Bladder microvascular endothelial cell (primary cell): ENCODE measurements around the gene EBPL. TPM values are rescaled to one million over a fixed set of nuclear protein-coding genes. Genes with fewer than 3 reads are reported as not detected.

Experiments used
- total RNA-seq: library from RNA; depleted of rRNA; stranded (reverse); fragments of >200 nt; gene quantifications from 2 replicates; pipeline ENCODE4 v1.2.3, GENCODE V29; 2014

Gene EBPL
- total RNA-seq: 38.5 and 55.9 TPM in 2 replicates

DNA sequence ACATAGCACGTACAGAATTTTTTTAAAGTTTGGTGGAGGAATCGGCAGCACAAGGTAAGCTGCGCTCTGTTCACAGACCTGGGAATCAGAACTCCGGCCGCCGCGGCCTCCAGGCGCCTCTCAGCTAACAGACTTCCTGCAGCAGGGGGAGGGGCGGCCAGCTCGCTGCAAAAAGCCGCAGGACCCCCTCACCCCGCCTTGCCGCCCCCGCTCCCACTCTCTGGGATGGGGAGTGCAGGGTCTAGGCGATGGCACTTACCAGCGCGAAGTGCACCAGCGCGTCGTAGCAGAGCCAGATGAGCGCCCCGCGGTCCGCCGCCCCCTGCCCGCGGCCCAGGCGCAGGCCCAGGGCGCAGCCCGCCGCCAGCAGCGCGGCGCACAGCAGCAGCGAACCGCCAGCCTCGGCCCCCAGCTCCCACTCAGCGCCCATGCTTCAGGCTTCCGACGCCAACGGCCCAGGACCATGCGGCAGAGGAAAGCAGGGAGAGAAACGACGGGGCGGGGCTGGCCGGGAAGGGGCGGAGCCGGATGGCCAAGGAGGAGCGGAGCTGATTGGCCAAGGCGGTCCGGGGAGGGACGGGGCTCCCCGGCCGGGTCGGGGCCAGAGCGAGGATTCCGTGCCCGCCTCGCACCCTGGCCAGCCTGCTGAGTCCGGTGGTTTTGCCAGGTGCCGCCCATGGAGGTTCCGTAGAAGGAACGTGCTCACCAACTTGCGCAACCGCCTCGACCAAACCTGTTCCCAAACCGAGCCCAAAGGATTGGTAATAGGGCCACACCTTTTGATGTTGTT is at the start of gene EBPL:
Gene EBPL (minus strand): TSS at position 492 of the 790 bp plus-strand sequence. CDS start 62 bp downstream, at position 430.

GRCh38 chr13:49627831-49628652 is 63.2 kb downstream of the EBPL start, which contains the start of gene ARL11:
TSS of gene ARL11 (plus strand) at chr13:49628507. CDS start at chr13:49630448, 1,941 bp downstream.

Other genes starting within 250 kb of the EBPL start
- 4.7 and 5.8 TPM in 2 replicates for gene CAB39L, start 247.4 kb downstream of the EBPL start, total RNA-seq
- 4.5 and 8.3 TPM in 2 replicates for gene SETDB2, start 247.2 kb downstream of the EBPL start, total RNA-seq
- gene PHF11, start 195.5 kb downstream of the EBPL start, total RNA-seq: 13.0 and 13.6 TPM in 2 replicates
- gene RCBTB1, start 105.9 kb downstream of the EBPL start, total RNA-seq: 18.6 and 22.0 TPM in 2 replicates
- gene ARL11, start 63.0 kb downstream of the EBPL start, total RNA-seq: 0.25 and 1.1 TPM in 2 replicates
- gene KPNA3, start 101.2 kb upstream of the EBPL start, total RNA-seq: 25.6 and 50.3 TPM in 2 replicates
- 3.6 and 5.0 TPM in 2 replicates for gene SPRYD7, start 244.9 kb upstream of the EBPL start, total RNA-seq